Renal cortex interstitium (tissue), 15 donors: Measurements from ENCODE around the gene ALG11. TPM values are rescaled to one million over a fixed set of nuclear protein-coding genes. Genes with fewer than 3 reads are reported as not detected.
"Not testable (repeated sequence)": the region's sequence is repeated elsewhere in the genome, so short reads cannot be mapped to it uniquely, and the experiment has no call there.

Source experiments
- DNase-seq, 11 donors: peaks; one replicate each; pipeline ENCODE4 v3.0.0-alpha.2; 2013; ENCODE audit warnings: low read depth in 9 of 11, low spot score in 4 of 11; ENCODE audit errors: extremely low read depth in 1 of 11
- long read RNA-seq, 16 experiments: transcript quantifications; one replicate each; lab custom pipeline, GENCODE V29; 2026
- polyA plus RNA-seq, 3 donors: library from polyadenylated mRNA; unstranded; fragments of 120-200 nt; gene quantifications; one replicate each; pipeline ENCODE4 v1.2.1, GENCODE V29; 2013; ENCODE audit not compliant: insufficient read length in 3 of 3

The ALG11 gene
- 10 to 100 TPM; 28.8 to 36.8 (median 32.6) TPM for polyA plus RNA-seq
- long read RNA-seq, donor 1, transcript ALG11-202 (4 exons, 2,558 nt) = major isoform, 5 of 16 reads
- long read RNA-seq, donor 1, partial matches to known transcripts = 8 of 16 reads
- long read RNA-seq, donor 1, other reads (novel, unspliced or antisense) = 0 of 16 reads
- long read RNA-seq, donor 2, partial matches to known transcripts = 0 of 4 reads
- long read RNA-seq, donor 2, other reads (novel, unspliced or antisense) = 0 of 4 reads
- long read RNA-seq, donor 3, transcript ALG11-203 (2 exons, 1,404 nt) = major isoform, 7 of 21 reads
- long read RNA-seq, donor 3, transcript ALG11-202 (4 exons, 2,558 nt) = major isoform, 7 of 21 reads
- long read RNA-seq, donor 3, partial matches to known transcripts = 6 of 21 reads
- long read RNA-seq, donor 3, other reads (novel, unspliced or antisense) = 0 of 21 reads
- long read RNA-seq, donor 4, full-length matches to known transcripts = 9 of 17 reads
- long read RNA-seq, donor 4, partial matches to known transcripts = 8 of 17 reads
- long read RNA-seq, donor 4, other reads (novel, unspliced or antisense) = 0 of 17 reads
- long read RNA-seq, donor 5 = 0 reads
- long read RNA-seq, donor 6, full-length matches to known transcripts = 9 of 18 reads
- long read RNA-seq, donor 6, partial matches to known transcripts = 9 of 18 reads
- long read RNA-seq, donor 6, other reads (novel, unspliced or antisense) = 0 of 18 reads
- long read RNA-seq, donor 7, transcript ALG11-202 (4 exons, 2,558 nt) = major isoform, 8 of 18 reads
- long read RNA-seq, donor 7, partial matches to known transcripts = 7 of 18 reads
- long read RNA-seq, donor 7, other reads (novel, unspliced or antisense) = 0 of 18 reads
- long read RNA-seq, donor 8 = 0 reads
- long read RNA-seq, donor 9, partial matches to known transcripts = 7 of 14 reads
- long read RNA-seq, donor 9, other reads (novel, unspliced or antisense) = 0 of 14 reads
- long read RNA-seq, donor 10, transcript ALG11-202 (4 exons, 2,558 nt) = major isoform, 5 of 7 reads
- long read RNA-seq, donor 10, partial matches to known transcripts = 0 of 7 reads
- long read RNA-seq, donor 10, other reads (novel, unspliced or antisense) = 0 of 7 reads
- long read RNA-seq, donor 11, full-length matches to known transcripts = 20 of 20 reads
- long read RNA-seq, donor 11, partial matches to known transcripts = 0 of 20 reads
- long read RNA-seq, donor 11, other reads (novel, unspliced or antisense) = 0 of 20 reads
- long read RNA-seq, donor 12, partial matches to known transcripts = 0 of 1 reads
- long read RNA-seq, donor 12, other reads (novel, unspliced or antisense) = 0 of 1 reads
- long read RNA-seq, donor 13 = 0 reads
- long read RNA-seq, donor 14, partial matches to known transcripts = 0 of 5 reads
- long read RNA-seq, donor 14, other reads (novel, unspliced or antisense) = 0 of 5 reads
- long read RNA-seq, donor 15, partial matches to known transcripts = 0 of 3 reads
- long read RNA-seq, donor 15, other reads (novel, unspliced or antisense) = 0 of 3 reads
- long read RNA-seq, donor 16, full-length matches to known transcripts = 39 of 56 reads
- long read RNA-seq, donor 16, partial matches to known transcripts = 17 of 56 reads
- long read RNA-seq, donor 16, other reads (novel, unspliced or antisense) = 0 of 56 reads

DNA sequence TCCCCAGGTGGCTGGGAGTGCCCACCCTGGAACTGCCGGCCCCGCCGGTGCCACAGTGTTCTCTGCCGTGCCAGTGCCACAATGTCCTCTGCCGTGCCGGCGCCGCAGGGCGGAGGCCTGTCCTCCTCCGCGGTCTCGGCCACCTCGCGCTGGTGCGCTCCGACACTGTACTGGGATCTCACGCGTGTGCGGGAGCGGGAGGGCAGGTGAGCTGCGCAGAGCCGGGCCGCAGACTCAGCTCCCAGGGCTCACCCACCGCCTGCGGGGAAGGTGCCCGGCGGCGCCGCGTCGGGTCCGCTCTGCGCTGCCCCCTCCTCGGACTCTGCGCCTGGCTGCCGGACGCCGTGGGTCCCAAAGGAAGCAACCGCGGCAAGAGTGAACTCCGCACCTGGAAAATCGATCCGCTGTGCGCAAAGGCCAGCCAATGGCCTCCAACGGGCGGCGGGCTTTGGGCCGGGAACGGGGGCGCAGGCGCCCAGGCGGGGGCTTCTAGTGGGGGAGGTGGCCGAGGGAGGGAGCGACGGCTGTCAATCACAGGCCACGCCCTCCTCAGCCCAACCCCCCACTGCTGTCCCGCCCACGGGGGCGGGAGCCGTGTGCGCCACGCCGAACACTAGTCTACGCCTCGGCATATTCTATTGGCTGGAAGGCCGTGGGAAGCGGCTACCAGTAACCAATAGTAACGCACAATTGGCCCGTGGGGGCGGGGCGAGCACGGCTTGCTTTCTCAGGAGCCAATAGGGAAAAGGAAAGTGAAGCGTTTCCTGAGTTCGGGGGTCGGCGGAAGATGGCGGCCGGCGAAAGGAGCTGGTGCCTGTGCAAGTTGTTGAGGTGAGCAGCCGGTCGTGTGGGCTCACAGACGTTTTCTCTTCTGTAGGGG, at the start of gene ALG11:
Gene ALG11 (plus strand): TSS at position 767 of the 880 bp plus-strand sequence. CDS start 21 bp downstream, at position 788.
- peak; percentile 95 to 99 (median 97) for DNase-seq

GRCh38 chr13:51966186-51966585, 46.0 kb upstream of the ALG11 start:
- no peak for DNase-seq

GRCh38 chr13:51967482-51968446, 44.4 kb upstream of the ALG11 start:
- no peak for DNase-seq

DNA sequence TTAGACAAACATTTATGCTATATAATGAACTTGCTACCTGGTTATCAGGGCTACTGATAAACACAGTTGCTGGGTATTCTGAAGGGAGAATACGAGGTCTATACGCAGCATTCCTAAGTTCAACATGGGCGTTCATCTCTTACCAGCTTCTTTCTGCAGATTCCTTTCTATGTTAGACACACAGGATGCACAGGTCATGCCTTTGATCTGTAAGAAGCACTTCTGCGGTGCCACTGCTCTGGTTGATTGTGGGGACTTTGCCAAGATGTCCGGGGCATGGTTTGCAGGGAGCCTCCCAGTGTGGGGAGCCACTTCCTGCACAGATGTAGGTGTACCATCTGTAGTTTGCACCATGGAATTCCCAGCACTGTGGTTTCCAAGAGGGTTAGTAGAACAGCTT, 41.8 kb upstream of the ALG11 start:
- DNase-seq = no peak

GRCh38 chr13:51971520-51972426, 40.4 kb upstream of the ALG11 start:
- DNase-seq = no peak

DNA sequence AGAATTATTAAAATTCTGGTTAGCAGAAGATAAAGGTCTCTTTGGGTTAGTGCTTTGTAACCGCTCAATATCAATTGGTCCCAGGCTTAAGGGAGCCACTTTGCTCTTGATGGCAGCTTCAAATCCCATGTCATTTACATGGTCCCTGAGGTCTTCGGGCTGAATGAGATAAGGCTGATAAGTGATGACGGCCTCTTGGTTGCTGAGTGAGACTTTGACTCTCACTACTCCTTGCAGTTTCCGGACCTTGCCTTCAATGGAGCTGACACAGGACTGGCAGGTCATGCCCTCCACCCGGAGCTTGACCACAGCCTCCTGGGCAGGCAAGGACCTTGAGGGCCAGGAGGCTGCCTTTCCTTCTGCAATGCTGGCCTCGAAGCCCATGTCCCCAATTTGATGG, 37.7 kb upstream of the ALG11 start:
- DNase-seq = no peak

DNA sequence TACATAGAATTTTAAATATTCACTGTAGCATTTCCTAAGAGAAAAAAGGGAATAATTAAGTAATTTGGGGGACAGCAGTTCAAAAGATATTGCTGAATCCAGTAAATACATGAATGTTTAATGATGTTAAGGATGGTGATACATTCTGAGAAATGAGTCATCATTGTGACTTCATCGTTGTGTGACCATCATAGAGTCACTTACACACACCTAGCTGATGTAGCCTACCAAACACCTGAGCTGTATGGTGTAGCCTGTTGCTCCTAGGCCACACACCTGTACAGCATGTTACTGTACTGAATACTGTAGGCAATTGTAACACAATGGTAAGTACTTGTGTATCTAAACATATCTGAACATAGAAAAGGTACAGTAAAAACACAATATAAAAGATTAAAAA, 35.8 kb upstream of the ALG11 start:
- DNase-seq = no peak

DNA sequence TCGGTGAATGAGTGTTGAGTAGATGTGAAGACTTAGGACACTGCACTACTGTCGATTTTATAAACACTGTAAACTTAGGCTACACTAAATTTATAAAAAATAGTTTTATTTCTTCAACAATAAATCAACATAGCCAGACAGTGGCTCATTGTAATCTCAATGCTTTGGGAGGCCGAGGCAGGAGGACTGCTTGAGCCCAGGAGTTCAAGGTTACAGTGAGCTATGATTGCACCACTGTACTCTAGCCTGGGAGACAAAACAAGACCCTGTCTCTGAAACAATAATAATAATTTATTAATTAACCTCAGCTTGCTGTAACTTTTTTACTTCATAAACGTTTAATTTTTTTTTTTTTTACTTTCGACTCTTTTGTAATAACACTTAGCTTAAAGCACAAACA, 35.3 kb upstream of the ALG11 start:
- no peak for DNase-seq

GRCh38 chr13:51977625-51978024, 34.6 kb upstream of the ALG11 start:
- DNase-seq = no peak

DNA sequence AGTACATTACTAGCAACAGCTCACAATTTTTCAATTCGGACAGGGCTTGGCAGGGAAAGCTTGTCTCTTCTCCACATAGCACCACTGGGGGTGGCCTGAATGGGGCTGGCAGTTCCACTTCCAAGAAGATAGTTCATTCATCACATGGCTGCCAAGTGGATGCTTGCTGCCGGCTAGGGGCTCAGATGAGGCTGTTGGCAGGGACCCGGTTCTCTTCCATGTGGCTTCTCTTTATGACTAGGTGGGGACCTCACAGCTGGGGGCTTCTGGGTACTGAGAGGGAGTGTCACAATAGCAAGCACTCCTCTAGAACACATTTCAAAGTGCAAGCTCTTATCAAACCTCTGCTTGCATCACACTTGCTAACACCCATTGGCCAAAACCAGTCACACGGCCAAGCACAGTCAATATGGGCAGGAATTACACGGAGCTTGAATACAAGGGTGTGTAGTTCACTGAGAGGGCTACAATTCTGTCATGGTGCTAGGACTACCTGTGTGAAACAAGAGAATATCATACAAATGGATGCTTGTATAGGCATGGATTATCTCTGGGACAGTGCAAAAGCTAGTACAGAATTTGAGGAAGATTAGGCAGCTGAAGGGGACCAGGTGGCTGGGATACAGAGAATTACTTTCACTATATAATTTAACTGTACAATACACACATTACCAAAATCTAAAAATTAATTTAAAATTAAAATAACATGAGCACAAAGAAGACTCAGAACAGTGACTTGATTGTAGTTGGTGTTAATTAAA, 33.2 kb upstream of the ALG11 start:
- DNase-seq = no peak

DNA sequence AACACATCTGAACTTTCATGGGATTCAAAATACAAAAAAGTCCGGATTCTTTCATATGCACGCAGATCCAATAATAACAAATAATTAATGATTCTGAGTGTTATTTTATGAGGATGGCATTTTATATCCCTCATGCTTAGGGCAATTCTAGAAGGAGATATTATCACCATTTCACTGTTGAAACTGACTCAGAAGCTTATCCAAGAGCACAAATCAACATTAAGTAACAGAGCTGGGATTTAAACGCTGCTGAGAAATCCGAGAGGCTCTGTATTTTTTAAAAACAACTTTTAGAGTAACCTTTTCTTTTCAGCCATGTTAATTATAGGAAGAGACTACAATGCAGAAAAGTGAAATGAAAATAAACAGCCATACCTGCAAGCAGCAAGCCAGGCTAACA, 31.3 kb upstream of the ALG11 start:
- no peak for DNase-seq

- DNase-seq = no peak
These were observed 30.8 kb upstream of the ALG11 start for GRCh38 chr13:51981355-51981754.

DNA sequence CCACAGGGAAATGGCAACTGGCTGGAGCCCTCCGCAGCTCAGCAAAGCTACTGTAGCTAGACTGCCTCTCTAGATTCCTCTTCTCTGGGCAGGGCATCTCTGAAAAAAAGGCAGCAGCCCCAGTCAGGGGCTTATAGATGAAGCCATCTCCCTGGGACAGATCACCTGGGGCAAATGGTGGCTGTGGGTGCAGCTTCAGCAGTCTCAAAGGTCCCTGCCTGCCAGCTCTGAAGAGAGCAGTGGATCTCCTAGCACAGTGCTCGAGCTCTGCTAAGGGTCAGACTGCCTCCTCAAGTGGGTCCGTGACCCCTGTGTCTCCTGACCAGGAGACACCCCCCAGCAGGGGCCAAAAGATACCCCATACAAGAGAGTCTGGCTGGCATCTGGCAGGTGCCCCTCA, 28.9 kb upstream of the ALG11 start:
- DNase-seq = not testable (repeated sequence)

- DNase-seq = not testable (repeated sequence)
These were observed 27.3 kb upstream of the ALG11 start for GRCh38 chr13:51984904-51985303.
